Stimulated activated CD4-positive, alpha-beta T cell treated with anti-CD3 and anti-CD28 coated beads, Interleukin-2, amount 100 ng/mL, for 24 hours (primary cell): ENCODE results near the gene PRRC2B.
"Not testable (repeated sequence)": the region's sequence is repeated elsewhere in the genome, so short reads cannot be mapped to it uniquely, and the experiment has no call there.

ENCODE experiments used
- DNase-seq, 2 donors: peaks; one replicate each; pipeline ENCODE4 v3.0.0-alpha.2; 2020

Gene PRRC2B

GRCh38 chr9:131546336-131547084, 152.6 kb downstream of the PRRC2B start:
- DNase-seq = peak in 1 of 2 donors; percentile 28

- DNase-seq = not testable (repeated sequence)
Measured at GRCh38 chr9:131549186-131549585, 155.3 kb downstream of the PRRC2B start.
